GM11168 (cell line): ENCODE data around the gene MYOG.

Experiments
- in situ Hi-C: fragments of 300-500 bp; cut with MboI; formaldehyde crosslinking; loops from one replicate; pipeline ENCODE4 v1.12.0; 2022; ENCODE audit warnings: low sequenced_read_pairs; ENCODE audit not compliant: unreplicated experiment

The MYOG gene

DNA sequence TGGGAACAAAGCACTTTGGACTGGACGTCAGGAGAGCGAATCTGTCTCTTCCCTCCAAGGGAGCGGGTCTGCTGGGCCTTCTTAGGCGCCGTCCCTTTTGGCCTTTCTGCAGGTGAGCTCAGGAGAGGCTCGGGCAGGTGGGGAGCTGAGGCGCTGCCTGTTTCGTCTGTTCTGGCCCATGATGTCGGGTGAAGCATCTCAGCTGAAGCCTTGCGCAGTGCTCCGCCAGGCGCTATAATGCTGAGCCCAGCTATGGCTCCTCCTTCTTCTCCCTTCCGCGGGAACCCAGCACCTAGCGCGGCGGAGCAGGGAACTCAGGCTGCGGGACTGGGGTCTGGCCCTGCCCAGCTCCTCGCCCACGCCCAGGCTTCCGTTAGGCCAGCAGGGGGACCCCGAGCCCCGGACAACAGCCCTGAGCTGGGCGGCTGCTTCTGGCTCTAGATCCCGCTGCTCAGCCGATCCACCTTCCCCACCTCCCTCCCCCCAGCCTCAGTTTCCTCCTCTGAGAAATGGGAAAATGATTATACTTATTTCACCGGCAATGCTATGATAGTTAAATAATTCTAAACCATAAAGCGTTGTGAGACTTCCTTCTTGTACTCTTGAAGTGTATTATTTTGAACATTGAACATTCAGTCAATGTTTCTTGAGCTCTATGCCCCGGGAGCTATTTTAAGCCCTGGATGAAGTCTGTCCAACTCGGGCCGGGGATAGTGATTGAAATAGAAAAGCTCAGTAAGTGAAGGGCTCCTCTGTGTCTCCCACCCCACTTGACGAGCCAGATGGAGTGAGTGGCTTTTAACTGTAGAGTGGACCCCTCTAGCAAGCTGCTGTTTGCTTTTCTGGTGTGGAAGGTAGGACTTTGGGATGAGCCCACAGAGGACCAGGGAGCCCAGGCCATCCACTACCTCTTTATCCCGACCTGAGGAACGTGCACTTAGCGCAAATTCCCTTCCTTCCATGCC lies 32.1 kb upstream of the MYOG start:
- in situ Hi-C loops = no loop called here

DNA sequence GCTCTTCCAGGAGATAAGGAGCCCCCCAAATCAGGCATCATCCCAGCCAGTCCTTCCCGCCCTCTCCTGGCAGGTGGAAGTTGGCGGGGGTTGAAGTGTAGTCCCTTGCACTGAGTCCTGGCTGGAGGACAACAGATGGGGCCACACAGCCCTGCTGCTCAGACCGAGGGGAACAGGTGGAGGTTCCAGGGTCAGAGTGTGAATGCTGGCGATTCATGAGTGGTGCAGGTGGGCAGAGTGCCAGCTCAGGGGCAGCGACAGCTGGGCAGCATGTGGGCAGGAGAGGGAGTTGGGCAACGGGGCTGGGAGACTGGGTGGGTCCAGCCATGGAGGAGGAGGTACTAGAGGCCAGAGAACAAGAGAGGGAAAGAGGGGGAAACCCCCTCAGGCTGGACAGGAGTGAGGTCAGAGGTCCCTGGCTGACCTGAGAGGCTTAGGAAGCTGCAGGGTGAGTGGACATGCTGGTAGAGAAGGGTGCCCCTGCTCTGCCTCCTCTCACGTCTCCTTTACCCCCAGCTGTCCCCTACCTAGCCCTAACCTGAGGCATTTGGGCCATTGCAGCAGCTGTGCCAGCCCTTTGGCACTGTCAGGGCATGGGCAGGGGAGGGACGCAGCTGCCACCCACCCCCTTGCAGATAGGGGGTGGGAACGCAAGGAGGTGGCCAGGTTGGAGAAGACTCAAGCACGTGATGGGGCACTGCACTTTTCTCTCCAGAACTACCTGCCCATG lies 30.4 kb upstream of the MYOG start:
- in situ Hi-C loops = no loop called here

DNA sequence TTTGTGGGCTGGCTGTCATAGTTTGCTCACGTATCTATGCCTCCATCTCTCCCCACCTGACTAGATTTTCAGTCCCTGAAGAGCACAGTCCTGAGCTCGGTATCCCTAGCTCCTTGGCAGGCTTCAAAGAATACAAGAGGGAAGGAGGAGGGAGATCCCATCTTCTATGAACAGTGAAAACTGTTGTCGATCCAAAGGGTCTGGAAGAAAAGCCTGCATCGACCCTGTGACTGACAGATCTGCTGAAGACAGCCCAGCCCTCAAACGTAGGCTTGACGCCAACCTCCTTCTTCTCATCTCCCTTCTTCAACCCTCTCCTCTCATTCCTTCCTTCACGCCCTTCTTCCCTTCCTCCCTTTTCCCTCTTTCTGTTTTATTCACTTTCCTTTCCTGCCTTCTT lies 28.4 kb upstream of the MYOG start:
- in situ Hi-C loops = no loop called here

DNA sequence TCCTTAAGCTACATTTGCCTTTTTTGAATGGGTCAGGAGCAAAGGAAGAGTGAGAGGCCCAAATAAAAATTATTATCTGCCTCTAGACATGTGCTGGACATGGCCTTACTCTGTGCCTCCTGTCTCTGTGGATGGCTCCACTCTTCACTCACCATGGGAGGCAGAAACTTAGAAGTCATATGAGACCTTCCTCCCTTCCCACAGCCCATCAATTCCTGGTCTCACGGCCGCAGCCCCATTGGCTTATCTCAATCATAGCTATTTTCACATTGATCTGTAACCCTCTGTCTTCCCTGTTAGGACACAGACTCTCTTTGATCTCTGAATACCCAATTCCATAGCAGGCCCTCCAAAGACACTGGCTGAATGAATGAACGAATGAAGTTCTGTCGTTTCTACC lies 27.5 kb upstream of the MYOG start:
- in situ Hi-C loops = no loop called here

DNA sequence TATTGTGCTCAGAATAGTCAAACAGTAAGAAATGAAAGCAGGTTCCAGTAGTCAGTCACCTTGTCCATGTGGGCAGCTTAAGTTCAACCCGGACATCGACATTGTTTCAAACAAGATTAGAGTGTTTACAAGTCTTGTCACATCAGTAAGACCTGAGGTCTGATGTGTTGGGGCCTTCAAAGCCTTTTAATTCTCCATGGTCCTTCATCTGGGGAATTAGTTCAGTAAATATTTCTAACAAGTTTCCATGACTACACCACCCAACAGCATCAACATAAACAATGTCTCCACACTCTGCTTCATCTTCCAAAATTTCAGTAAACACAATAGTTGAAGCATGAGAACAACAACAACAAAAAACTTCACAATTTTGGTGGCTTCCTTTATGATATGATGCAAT lies 26.7 kb upstream of the MYOG start:
- in situ Hi-C loops = no loop called here

DNA sequence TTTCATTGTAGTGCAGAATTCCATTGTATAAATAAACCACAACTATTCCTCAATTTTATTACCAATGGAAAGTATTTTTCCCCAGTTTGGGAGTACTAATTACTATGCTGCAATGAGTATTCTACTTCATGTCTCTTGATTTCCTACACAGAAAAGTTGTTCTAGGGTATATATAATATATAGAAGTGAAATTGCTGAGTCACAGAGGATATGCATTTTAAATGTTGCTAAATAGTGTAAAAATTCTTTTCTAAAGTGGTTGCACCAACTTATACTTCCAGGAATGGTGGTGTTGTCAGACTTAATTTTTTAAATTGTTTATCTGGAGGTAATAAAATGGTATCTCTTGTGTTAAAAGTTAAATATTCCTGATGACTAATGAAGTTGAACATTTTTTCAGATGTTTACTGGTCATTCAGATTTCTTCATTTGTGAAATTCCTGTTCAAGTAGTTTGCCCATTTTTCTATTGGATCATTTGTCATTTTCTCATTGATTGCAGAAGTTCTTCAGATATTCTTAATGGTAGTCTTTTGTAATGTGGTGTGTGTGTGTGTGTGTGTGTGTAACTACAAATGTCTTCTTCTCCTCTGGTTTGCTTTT lies 19.1 kb upstream of the MYOG start:
- in situ Hi-C loops = no loop called here

DNA sequence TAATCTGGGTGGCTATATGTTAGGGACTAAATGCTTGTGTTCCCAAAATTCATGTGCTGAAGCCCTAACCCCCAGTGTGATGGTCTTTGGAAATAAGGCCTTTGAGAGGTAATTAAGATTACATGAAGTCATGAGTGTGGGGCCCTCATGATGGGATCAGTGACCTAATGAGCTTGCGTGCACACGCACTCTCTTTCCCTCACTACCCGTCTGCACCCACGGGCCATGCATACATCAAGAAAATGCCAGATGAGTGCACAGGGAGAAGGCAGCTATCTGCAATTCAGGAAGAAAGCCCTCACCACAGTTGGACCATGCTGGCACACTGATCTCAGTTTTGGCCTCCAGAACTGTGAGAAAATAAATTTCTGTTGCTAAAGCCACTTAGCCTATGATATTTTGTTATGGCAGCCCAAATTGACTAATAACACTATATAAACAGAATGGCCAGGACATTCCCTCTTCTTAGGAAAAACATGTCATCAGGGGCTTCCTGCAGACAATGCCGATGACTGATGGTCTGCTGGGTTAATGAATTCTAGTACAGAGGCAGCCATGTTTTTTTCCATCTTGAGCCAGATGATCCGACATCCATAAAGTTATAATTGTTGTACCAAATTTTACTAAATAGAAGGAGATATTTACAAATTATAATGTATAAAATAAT lies 18.1 kb upstream of the MYOG start:
- in situ Hi-C loops = no loop called here

DNA sequence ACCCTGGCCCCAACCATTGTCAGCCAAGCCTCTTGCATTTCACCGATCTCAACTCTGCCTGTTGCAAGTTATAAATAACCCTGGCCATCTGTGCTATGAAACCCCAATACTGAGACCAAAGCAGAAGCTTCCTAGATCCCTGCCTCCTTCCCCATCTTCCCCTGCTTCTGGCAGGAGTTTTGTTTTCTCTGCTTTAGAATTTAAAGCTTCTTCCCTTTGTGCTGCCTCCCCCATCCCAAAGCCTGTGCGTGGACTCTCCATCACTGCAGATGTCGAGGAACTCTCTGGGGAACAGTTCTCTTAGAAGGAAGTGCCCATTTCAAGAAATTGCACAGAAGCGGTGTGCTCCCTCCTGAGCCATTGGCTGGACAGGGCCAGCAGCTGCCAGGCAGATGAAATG lies 17.4 kb upstream of the MYOG start:
- in situ Hi-C loops = no loop called here

DNA sequence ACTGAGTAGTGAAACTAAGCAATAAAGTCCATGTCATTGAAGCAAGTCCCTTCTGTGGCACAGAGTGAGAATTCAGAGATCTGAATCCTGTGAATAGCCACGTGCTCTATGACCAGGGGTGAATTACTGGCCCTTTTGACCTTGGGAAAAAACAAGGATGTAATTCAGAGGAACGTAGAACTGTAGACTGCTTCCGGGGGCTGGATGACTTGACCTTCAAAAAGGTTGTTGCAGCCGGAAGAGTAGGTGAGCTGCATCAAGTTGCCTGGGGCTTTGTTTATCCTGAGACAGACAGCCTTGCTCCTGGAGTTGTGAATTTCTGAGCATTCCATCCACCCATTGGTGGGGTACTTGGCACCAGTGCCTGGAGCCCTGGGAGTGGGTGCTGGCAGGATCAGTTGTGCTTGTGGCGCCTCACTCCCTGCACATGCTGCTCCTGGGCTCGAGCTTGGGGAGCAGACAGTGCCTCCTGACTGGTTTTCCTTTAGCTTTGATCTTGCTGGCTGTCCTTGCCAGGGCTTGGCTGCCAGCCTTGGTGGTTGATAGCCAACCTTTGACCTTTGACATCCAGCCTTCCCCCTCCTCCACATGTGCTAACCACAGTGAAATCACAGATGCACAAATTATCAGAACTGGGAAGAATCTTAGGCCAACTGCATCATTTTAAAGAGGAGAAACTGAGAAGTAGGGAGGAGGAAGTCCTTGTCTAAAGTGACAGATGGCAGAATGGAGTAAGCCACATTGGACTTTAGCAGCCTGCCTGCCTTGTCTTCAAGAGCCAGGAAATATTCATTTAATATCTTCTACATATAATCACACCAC lies 16.2 kb upstream of the MYOG start:
- in situ Hi-C loops = no loop called here

DNA sequence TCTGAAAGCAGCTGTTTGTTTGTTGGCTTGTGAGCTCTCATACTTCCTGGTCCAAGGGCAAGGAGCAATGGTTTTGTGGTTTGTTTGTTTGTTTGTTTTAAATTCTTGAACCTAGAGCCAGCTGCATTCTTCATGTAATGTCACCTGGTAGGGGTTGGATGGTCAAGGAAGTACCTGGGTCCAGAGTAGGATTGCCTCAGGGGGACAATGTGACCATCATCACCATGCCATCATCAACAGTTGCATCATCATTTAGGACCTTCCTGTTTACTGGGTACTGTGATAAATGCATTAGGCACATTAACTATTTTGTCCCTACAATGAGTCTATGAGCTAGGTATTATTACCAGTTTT lies 14.7 kb upstream of the MYOG start:
- in situ Hi-C loops = no loop called here

DNA sequence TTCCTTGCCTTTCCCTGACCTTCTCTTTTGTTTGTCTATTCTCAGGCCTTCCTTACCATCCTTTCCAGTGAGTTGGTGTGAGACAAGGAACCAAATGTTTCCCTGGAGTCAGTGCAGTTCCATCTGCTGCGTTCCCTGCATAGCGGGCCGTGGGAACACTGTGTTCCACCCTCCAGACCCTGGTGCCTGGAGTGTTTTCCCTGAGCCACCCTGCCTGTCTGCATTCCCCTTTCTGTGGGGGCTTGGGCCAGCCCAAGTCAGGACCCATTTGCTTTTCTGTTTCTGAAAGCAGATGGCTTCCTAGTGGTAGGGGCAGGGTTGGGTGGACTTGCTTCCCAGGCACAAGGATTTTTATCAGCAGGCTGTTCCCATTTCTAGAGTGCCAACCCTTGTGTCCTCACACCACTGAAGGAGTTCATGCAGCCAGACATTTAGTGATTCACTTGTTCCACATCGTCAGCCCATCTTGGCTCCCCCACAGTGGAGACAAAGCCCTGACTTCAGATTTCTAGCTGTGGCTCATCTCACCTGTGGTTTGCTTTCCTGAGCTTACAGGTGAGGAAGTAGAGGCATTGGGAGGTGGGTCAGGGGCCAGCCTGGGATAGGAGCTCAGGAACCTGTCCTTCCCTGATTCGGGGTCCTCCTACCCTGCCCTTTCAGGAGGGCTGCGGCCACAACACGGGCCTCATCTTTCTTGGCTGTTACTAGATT lies 14.1 kb upstream of the MYOG start:
- in situ Hi-C loops = no loop called here

DNA sequence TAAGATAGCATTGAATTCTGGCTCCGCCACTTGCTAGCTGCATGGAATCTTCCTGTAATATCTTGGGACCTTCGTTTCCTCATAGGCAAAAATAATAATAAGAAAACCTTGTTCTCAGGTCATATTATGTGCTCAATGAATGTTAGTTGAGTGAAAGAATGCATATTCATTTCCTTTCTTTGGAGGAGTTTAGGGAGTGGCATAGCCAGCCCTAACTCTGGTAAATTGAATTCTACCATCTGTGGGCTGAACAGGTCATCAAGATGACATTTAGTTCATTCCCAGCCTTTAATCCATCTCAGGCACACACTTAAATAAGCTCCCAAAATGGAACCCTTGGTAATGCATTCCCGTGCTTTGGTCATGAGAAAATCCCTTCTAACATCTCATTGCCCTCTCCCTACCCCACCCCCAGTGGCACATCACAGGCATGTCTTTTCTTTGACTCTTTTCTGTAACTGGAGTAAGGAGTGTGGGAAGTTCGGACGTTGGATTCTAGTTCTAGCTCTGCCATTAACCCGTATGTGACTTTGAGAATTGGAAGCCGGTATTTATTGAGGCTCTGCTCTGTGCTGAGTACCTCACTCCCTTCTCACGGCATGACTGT lies 13.2 kb upstream of the MYOG start:
- in situ Hi-C loops = no loop called here

DNA sequence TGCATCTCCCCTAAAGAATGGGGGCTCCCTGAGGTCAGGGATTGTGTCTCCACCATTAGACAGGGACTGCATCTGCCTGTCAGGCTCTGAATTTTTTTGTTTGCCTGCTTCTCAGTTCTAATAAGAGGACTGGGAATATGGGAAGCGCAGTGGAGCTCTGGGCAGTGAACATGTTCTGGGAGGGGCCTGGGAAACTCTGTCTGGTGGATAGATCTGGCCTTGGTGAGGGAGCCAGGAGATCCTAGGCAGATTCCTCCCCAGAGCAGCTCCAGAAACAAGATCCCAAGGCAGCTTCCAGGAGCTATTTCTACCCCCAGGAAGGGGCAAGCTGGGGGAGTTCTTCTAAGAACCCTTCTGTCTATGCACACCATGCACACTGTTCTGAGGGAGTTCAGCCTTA lies 12.6 kb upstream of the MYOG start:
- in situ Hi-C loops = no loop called here

DNA sequence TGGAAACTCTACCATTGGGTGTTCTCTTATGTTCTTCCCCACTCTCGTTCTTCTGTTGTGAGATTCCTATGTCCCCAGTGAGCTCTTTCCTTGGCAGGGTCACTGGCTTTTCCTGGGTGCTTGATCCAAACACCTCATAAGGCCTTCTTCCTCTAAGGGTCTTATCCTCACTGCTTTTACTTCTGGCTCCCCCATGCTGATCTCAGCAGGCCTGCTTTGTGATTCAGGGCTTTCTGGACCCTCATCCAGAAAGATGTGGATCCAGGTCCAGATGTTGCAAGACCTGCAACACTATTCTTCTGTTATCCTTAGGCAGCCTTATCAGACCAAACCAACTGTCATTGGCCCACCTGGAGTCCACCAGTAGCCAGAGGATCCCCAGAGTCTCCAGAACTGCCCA lies 11.2 kb upstream of the MYOG start:
- in situ Hi-C loops = no loop called here

DNA sequence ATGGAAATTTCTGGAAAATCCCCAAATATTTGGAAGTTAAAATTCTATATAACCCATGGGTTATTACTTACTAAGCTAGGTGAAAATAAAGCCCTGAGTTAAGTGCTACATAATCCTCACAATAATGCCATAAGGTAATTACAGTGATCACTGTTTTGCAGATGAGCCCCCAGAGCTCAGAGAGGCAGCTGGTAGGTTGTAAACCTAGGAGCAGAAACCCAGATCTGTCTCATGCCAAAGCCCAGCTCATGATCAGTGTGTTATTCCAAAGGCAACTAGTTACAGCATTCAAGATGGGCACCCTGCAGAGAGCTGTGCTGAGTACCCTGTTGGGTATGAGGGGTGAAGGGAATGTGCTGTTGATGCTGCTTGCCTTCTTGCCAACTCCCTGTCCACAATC lies 10.8 kb upstream of the MYOG start:
- in situ Hi-C loops = no loop called here

DNA sequence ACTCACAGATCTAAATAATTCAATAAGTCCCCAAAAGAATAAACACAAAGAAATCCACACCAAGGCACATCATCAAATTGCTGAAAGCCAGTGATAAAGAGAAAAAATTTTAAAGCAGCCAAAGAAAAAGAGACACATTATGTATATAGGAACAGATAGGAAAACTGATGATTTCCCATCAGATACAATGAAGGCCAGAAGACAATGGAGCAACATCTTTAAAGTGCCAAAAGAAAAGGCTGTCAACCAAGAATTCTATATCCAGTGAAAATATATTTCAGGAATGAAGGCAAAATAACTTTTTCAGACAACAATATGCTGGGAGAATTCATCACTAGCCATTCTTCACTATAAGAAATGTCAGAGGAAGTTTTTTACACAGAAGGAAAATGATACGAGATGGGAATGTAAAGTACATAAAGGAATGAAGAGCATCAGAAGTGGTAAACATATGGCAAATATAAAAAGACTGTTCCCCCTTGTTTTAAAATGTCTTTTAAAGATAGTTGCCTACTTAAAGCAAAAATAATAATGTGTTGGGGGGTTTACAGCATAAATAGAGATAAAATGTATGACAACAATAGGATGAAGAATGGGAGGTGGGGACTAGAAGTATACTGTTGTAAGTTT lies 9.4 kb upstream of the MYOG start:
- in situ Hi-C loops = no loop called here

DNA sequence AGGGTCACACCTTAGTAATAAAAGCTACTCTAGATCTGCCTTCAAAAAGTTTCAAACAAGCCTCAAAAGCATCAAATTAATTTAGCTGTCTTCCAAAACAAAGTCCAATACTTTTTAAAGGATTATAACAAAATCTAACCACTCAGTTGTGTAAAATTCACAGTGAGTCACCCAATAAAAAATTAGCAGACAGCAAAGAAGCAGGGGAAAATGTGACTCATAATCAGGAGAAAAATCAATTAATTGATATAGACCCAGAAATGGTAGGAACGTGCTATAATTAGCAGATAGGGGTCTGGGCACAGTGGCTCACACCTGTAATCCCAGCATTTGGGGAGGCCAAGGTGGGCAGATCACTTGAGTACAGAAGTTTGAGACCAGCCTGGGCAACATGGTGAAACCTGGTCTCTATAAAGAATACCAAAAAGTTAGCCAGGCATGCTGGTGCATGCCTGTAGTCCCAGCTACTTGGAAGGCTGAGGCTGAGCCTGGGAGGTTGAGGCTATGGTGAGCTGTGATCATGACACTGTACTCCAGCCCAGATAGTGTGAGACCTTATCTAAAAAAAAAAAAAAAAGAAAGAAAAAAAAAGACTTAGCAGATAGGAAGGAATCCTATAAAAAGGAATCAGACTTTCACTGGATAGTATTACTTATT lies 8.1 kb upstream of the MYOG start:
- in situ Hi-C loops = no loop called here

DNA sequence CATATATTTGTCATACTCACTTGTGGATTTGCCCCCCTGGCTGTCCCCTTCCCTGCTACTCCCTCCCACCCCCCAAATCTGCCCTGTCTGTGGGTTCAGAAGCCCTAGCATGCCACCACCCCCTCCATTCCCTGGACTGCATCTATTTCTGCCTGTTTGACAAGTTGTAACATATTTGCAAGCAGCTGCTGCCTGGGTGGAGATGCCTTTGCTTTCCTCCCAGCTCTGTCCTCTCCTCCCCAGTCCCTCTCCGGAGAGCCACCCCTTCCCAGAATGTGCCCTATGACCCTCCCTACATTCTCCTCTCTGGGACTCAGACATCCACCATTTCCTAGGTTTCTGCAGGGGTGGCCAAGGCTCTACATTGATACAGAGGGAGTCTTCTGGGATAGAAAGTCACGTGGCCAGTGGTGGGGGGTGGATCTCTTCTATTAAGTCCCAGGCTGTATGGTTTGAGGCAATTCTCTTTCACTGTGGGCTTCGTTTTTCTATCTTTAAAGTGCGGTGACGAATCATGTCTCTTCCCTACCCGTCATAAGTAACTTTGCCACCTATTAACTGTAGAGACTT lies 6.0 kb upstream of the MYOG start:
- in situ Hi-C loops = no loop called here
